HepG2 (cell line): ENCODE measurements around the gene DPF1. TPM values are rescaled to one million over a fixed set of nuclear protein-coding genes. Genes with fewer than 3 reads are reported as not detected.

Source experiments
- ATAC-seq: fragments of 200-7000 bp; cut with Tn5 transposase; 3 replicates; pipeline ENCODE4 v1.9.1; 2020; ENCODE audit warnings: mild to moderate bottlenecking, moderate library complexity
- BruUV-seq: library from RNA; stranded (reverse); fragments of 400-500 nt; replicated peaks from 2 replicates; lab custom pipeline; 2021; lab: Mats Ljungman, UMichigan
- CTCF ChIA-PET: fragments of 300-600 bp; formaldehyde crosslinking; extraction: SDS; loops from one replicate; lab custom pipeline; 2021; ENCODE audit warnings: low total read pairs, inconsistent platforms, low intra/inter-chr PET ratio; lab: Yijun Ruan, JAX
- POLR2A ChIA-PET: fragments of 350-600 bp; sonication (Branson Sonifier 250); formaldehyde crosslinking; loops from one replicate; lab custom pipeline; 2020; ENCODE audit warnings: antibody characterized with exemption, inconsistent platforms; lab: Yijun Ruan, JAX
- DNase-seq: peaks from one replicate; pipeline ENCODE4 v3.0.0-alpha.2; 2015; ENCODE audit warnings: low spot score
- FAIRE-seq: peaks from 3 replicates; lab custom pipeline; 2011; peaks lifted over from hg19 to GRCh38; lab: Jason Lieb, UNC
- H2AFZ ChIP-seq: one replicate; pipeline ENCODE4 v1.6.1; 2011; ENCODE audit warnings: low read length, inconsistent platforms
- H3K27ac ChIP-seq: fragments of 300-600 bp; 3 replicates; pipeline ENCODE4 v1.8.0; 2011; ENCODE audit warnings: mixed run types, mild to moderate bottlenecking, mixed read lengths, low read length, inconsistent platforms; ENCODE audit not compliant: insufficient read depth; ENCODE audit errors: extremely low read length
- H3K27me3 ChIP-seq, 2 experiments: fragments of 200-600 bp in 1 of 2; 2 replicates in 1 of 2; 3 replicates in 1 of 2; pipeline versions ENCODE4 v1.6.0 to v1.8.0; 2011; ENCODE audit warnings: low read length in 2 of 2, mild to moderate bottlenecking in 2 of 2, moderate library complexity in 2 of 2, inconsistent platforms in 1 of 2; ENCODE audit not compliant: insufficient read depth in 2 of 2, control insufficient read depth in 1 of 2
- H3K36me3 ChIP-seq, 2 experiments: fragments of 200-600 bp in 1 of 2; replicated peaks in 1 of 2; 2 replicates in 1 of 2; 3 replicates in 1 of 2; pipeline versions ENCODE4 v1.5.1 to v1.8.0; 2011; ENCODE audit warnings: low read length in 2 of 2, inconsistent platforms in 1 of 2; ENCODE audit not compliant: insufficient read depth in 2 of 2, control insufficient read depth in 1 of 2
- H3K4me1 ChIP-seq: 2 replicates; pipeline ENCODE4 v1.5.1; 2012; ENCODE audit warnings: low read length, inconsistent platforms; ENCODE audit not compliant: insufficient read depth
- H3K4me2 ChIP-seq: 2 replicates; pipeline ENCODE4 v1.6.0; 2011; ENCODE audit warnings: low read depth, low read length, inconsistent platforms
- H3K4me3 ChIP-seq, 3 experiments: fragments of 200-600 bp in 1 of 3; sonication (generic), shearing (Covaris generic) in 1 of 3; replicated peaks in 1 of 3; 2 replicates each; pipeline ENCODE4 v1.5.1; 2011 to 2016; ENCODE audit warnings: low read length in 3 of 3, inconsistent platforms in 2 of 3, low read depth in 2 of 3, mild to moderate bottlenecking in 2 of 3, control low read depth in 1 of 3, mixed read lengths in 1 of 3; ENCODE audit not compliant: insufficient read depth in 1 of 3
- H3K79me2 ChIP-seq: one replicate; pipeline ENCODE4 v1.6.1; 2011; ENCODE audit warnings: low read length, inconsistent platforms; ENCODE audit not compliant: insufficient read depth
- H3K9ac ChIP-seq: 2 replicates; pipeline ENCODE4 v1.6.0; 2011; ENCODE audit warnings: mild to moderate bottlenecking, low read depth, low read length, inconsistent platforms; ENCODE audit not compliant: insufficient read depth
- H3K9me3 ChIP-seq: 2 replicates; pipeline ENCODE4 v1.5.1; 2012; ENCODE audit warnings: mild to moderate bottlenecking, low read length
- H4K20me1 ChIP-seq: 2 replicates; pipeline ENCODE4 v1.6.0; 2011; ENCODE audit warnings: inconsistent platforms, mild to moderate bottlenecking, low read length, moderate library complexity; ENCODE audit not compliant: insufficient read depth
- HDAC2 ChIP-seq: sonication (generic); formaldehyde crosslinking; IDR thresholded peaks from 2 replicates; pipeline ENCODE4 v1.4.0; 2020; ENCODE audit warnings: missing genetic modification reagents
- KLF16 ChIP-seq, 2 experiments: sonication (generic) in 1 of 2; formaldehyde crosslinking in 1 of 2; IDR thresholded peaks; 2 replicates each; pipeline versions ENCODE4 v1.6.1 to v1.8.0; 2016 to 2023; ENCODE audit warnings: missing genetic modification reagents in 2 of 2, missing compliant biosample characterization in 1 of 2
- MIXL1 ChIP-seq: IDR thresholded peaks from 2 replicates; pipeline ENCODE4 v1.6.1; 2016
- ONECUT2 ChIP-seq: sonication (generic); formaldehyde crosslinking; IDR thresholded peaks from 2 replicates; pipeline ENCODE4 v1.4.0; 2020; ENCODE audit warnings: missing genetic modification reagents
- PHB2 ChIP-seq: fragments of 450-650 bp; IDR thresholded peaks from 2 replicates; pipeline ENCODE4 v1.6.1; 2018; ENCODE audit not compliant: partially characterized antibody
- SMAD3 ChIP-seq: sonication (generic); formaldehyde crosslinking; IDR thresholded peaks from 2 replicates; pipeline ENCODE4 v1.4.0; 2020; ENCODE audit warnings: missing genetic modification reagents
- THAP11 ChIP-seq: IDR thresholded peaks from 2 replicates; pipeline ENCODE4 v1.6.1; 2016; ENCODE audit warnings: missing biosample characterization, missing genetic modification reagents
- ZNF180 ChIP-seq: sonication (generic); formaldehyde crosslinking; IDR thresholded peaks from 2 replicates; pipeline ENCODE4 v1.4.0; 2020; ENCODE audit warnings: low read depth, missing genetic modification reagents, borderline replicate concordance
- ZNF317 ChIP-seq: sonication (generic); formaldehyde crosslinking; IDR thresholded peaks from 2 replicates; pipeline ENCODE4 v1.5.0; 2020; ENCODE audit warnings: mild to moderate bottlenecking, missing genetic modification reagents
- ZNF382 ChIP-seq: sonication (generic); formaldehyde crosslinking; IDR thresholded peaks from 2 replicates; pipeline ENCODE4 v1.5.0; 2020; ENCODE audit warnings: missing genetic modification reagents, mild to moderate bottlenecking, borderline replicate concordance
- ZNF550 ChIP-seq: sonication (generic); formaldehyde crosslinking; IDR thresholded peaks from 2 replicates; pipeline ENCODE4 v1.4.0; 2020; ENCODE audit warnings: mild to moderate bottlenecking, missing genetic modification reagents, borderline replicate concordance
- ZNF713 ChIP-seq: sonication (generic); formaldehyde crosslinking; IDR thresholded peaks from 2 replicates; pipeline ENCODE4 v1.4.0; 2020; ENCODE audit warnings: mild to moderate bottlenecking, missing genetic modification reagents
- ZSCAN21 ChIP-seq: sonication (generic); formaldehyde crosslinking; IDR thresholded peaks from 2 replicates; pipeline ENCODE4 v1.8.0; 2022; ENCODE audit warnings: mild to moderate bottlenecking, missing genetic modification reagents, moderate library complexity, borderline replicate concordance
- ZSCAN22 ChIP-seq: sonication (generic); formaldehyde crosslinking; IDR thresholded peaks from 2 replicates; pipeline ENCODE4 v1.4.0; 2020; ENCODE audit warnings: mild to moderate bottlenecking, missing genetic modification reagents
- WGBS: methylation state at CpG from one replicate; pipeline ENCODE4 v1.1.6; 2017; ENCODE audit warnings: low lambda C conversion rate; 5-methylcytosine and 5-hydroxymethylcytosine counted together
- in situ Hi-C: cut with HindIII; loops from 2 replicates; pipeline ENCODE4 v1.10.0; 2017; ENCODE audit warnings: low pct_unique_long_range_greater_than_20kb; ENCODE audit not compliant: extremely low pct_ligation_motif_present
- intact Hi-C: fragments of 100-400 bp; cut with micrococcal nuclease; formaldehyde crosslinking; loops from one replicate; pipeline ENCODE4 v1.10.0; 2022; ENCODE audit not compliant: unreplicated experiment
- polyA plus RNA-seq, 8 experiments: library from polyadenylated mRNA; depleted of rRNA in 3 of 8; stranded (reverse) in 7 of 8; unstranded in 1 of 8; fragments of >200 nt; fragmentation: Illumina TruSeq in 4 of 8; extraction: Trizol in 4 of 8; gene quantifications; 2 replicates each; pipeline versions ENCODE4 v1.2.1 to v1.2.3, GENCODE V29; 2011 to 2016; ENCODE audit warnings: low read depth in 4 of 8, missing spikeins in 1 of 8, mixed read lengths in 1 of 8; ENCODE audit not compliant: insufficient read depth in 1 of 8
- total RNA-seq, 5 experiments: library from RNA; depleted of rRNA; stranded (reverse); fragments of >200 nt; fragmentation: Illumina TruSeq; extraction: Trizol; gene quantifications; 2 replicates each; pipeline ENCODE4 v1.2.3, GENCODE V29; 2016; ENCODE audit warnings: low read depth in 1 of 5
- TF ChIP-seq, protein P1 (sequence below): sonication (generic); formaldehyde crosslinking; conservative IDR thresholded peaks from 2 replicates; pipeline ENCODE4 v1.5.0; 2020; ENCODE audit warnings: missing genetic modification reagents
- TF ChIP-seq, protein P2 (sequence below): sonication (generic); formaldehyde crosslinking; IDR thresholded peaks from 2 replicates; pipeline ENCODE4 v1.4.0; 2020; ENCODE audit warnings: missing genetic modification reagents
- TF ChIP-seq, protein P3 (sequence below): sonication (generic); formaldehyde crosslinking; IDR thresholded peaks from 2 replicates; pipeline ENCODE4 v1.5.1; 2020; ENCODE audit warnings: mild to moderate bottlenecking, moderate library complexity, missing genetic modification reagents
- TF ChIP-seq, protein P4 (sequence below): sonication (generic); formaldehyde crosslinking; conservative IDR thresholded peaks from 2 replicates; pipeline ENCODE4 v1.4.0; 2020; ENCODE audit warnings: missing genetic modification reagents
- TF ChIP-seq, protein P5 (sequence below): sonication (generic); formaldehyde crosslinking; IDR thresholded peaks from 2 replicates; pipeline ENCODE4 v1.4.0; 2020; ENCODE audit warnings: missing genetic modification reagents

The DPF1 gene
- total and polyA plus RNA-seq, 2 of the 13 experiments (the other 11 are each of a cell fraction or from before 2014, with no cell fraction given) = 1.0 to 3.2 TPM

DNA sequence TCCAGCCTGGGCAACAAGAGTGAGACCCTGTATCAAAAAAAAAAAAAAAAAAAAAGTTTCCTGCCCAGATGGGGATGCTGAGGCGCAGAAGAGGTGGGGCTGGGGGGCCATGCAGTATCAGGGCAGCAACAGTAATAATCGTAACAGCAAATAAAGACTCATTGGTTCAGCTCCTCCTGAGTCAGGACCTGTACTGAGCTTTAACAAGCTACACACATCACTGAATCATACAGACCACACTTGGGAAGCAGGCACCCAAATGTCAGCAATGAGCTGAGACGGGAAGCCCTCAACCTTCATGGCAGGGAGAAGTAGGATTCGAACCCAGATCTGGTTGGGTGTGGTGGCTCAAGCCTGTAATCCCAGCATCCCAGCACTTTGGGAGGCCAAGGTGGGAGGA is 10.6 kb upstream of the DPF1 start:
- ChIA-PET POLR2A (interaction anchor here (0.7 kb wide), 1 partner anchor 9 kb away, joined by 7 read pairs; no protein-coding TSS in a partner anchor), CTCF (interaction anchor here (2.0 kb wide), 1 partner anchor 100 kb away, joined by 27 read pairs; the partner anchor contains the start of gene CATSPERG)
- no TSS peak for BruUV-seq
- 46% methylated on average over 4 of the region's 4 CpGs for WGBS
- H3K4me2 ChIP-seq = no peak overlapping the region
- no peak overlapping the region for H2AFZ ChIP-seq
- DNase-seq (no peak), FAIRE-seq (no peak), ATAC-seq (no peak)
- intact Hi-C loops (loop anchor here (2.0 kb wide), 1 partner anchor 100 kb away; the partner anchor contains the start of gene CATSPERG), in situ Hi-C loops (no loop called here)
- no peaks in the 10 kb centered on the region for H3K36me3 ChIP-seq
- no peak overlapping the region for H3K9ac ChIP-seq
- H3K4me3 ChIP-seq = no peak overlapping the region
- no peaks in the 10 kb centered on the region for H3K79me2 ChIP-seq
- no peak overlapping the region for H3K27ac ChIP-seq
- no peaks in the 10 kb centered on the region for H3K4me1 ChIP-seq
- no peaks in the 10 kb centered on the region; a peak in 1 of 5 replicates for H3K27me3 ChIP-seq
- H3K9me3 ChIP-seq = no peaks in the 10 kb centered on the region
- no peaks in the 10 kb centered on the region for H4K20me1 ChIP-seq
- TF ChIP-seq ZSCAN22 (CRISPR knock-in tag) (no peak), MIXL1 (CRISPR knock-in tag) (no peak), PHB2 (no peak), ZSCAN21 (CRISPR knock-in tag) (no peak), KLF16 (CRISPR knock-in tag; IDR thresholded peaks at IDR 0.05) (no peak), THAP11 (CRISPR knock-in tag) (no peak), ZNF317 (CRISPR knock-in tag) (no peak), SMAD3 (no peak), HDAC2 (CRISPR knock-in tag) (no peak), ZNF713 (CRISPR knock-in tag) (no peak), ZNF180 (CRISPR knock-in tag) (no peak), ZNF550 (CRISPR knock-in tag) (no peak), ONECUT2 (no peak), ZNF382 (CRISPR knock-in tag) (no peak)
- TF ChIP-seq, protein P1, sequence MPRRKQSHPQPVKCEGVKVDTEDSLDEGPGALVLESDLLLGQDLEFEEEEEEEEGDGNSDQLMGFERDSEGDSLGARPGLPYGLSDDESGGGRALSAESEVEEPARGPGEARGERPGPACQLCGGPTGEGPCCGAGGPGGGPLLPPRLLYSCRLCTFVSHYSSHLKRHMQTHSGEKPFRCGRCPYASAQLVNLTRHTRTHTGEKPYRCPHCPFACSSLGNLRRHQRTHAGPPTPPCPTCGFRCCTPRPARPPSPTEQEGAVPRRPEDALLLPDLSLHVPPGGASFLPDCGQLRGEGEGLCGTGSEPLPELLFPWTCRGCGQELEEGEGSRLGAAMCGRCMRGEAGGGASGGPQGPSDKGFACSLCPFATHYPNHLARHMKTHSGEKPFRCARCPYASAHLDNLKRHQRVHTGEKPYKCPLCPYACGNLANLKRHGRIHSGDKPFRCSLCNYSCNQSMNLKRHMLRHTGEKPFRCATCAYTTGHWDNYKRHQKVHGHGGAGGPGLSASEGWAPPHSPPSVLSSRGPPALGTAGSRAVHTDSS (CRISPR knock-in tag) = no peak
- TF ChIP-seq, protein P2, sequence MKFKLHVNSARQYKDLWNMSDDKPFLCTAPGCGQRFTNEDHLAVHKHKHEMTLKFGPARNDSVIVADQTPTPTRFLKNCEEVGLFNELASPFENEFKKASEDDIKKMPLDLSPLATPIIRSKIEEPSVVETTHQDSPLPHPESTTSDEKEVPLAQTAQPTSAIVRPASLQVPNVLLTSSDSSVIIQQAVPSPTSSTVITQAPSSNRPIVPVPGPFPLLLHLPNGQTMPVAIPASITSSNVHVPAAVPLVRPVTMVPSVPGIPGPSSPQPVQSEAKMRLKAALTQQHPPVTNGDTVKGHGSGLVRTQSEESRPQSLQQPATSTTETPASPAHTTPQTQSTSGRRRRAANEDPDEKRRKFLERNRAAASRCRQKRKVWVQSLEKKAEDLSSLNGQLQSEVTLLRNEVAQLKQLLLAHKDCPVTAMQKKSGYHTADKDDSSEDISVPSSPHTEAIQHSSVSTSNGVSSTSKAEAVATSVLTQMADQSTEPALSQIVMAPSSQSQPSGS = no peak
- TF ChIP-seq, protein P3, sequence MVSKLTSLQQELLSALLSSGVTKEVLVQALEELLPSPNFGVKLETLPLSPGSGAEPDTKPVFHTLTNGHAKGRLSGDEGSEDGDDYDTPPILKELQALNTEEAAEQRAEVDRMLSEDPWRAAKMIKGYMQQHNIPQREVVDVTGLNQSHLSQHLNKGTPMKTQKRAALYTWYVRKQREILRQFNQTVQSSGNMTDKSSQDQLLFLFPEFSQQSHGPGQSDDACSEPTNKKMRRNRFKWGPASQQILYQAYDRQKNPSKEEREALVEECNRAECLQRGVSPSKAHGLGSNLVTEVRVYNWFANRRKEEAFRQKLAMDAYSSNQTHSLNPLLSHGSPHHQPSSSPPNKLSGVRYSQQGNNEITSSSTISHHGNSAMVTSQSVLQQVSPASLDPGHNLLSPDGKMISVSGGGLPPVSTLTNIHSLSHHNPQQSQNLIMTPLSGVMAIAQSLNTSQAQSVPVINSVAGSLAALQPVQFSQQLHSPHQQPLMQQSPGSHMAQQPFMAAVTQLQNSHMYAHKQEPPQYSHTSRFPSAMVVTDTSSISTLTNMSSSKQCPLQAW (CRISPR knock-in tag) = no peak
- TF ChIP-seq, protein P4, sequence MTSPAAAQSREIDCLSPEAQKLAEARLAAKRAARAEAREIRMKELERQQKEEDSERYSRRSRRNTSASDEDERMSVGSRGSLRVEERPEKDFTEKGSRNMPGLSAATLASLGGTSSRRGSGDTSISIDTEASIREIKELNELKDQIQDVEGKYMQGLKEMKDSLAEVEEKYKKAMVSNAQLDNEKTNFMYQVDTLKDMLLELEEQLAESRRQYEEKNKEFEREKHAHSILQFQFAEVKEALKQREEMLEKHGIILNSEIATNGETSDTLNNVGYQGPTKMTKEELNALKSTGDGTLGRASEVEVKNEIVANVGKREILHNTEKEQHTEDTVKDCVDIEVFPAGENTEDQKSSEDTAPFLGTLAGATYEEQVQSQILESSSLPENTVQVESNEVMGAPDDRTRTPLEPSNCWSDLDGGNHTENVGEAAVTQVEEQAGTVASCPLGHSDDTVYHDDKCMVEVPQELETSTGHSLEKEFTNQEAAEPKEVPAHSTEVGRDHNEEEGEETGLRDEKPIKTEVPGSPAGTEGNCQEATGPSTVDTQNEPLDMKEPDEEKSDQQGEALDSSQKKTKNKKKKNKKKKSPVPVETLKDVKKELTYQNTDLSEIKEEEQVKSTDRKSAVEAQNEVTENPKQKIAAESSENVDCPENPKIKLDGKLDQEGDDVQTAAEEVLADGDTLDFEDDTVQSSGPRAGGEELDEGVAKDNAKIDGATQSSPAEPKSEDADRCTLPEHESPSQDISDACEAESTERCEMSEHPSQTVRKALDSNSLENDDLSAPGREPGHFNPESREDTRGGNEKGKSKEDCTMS = no peak
- TF ChIP-seq, protein P5, sequence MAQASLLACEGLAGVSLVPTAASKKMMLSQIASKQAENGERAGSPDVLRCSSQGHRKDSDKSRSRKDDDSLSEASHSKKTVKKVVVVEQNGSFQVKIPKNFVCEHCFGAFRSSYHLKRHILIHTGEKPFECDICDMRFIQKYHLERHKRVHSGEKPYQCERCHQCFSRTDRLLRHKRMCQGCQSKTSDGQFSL (CRISPR knock-in tag) = no peak
